H9 (cell line): ENCODE results near the gene DSCAM. TPM values are rescaled to one million over a fixed set of nuclear protein-coding genes. Genes with fewer than 3 reads are reported as not detected.

Experiments used
- DNase-seq: peaks from one replicate; pipeline ENCODE4 v3.0.0-alpha.2; 2017
- H2AFZ ChIP-seq: one replicate; pipeline ENCODE4 v1.6.1; 2013; ENCODE audit warnings: mild to moderate bottlenecking, low read length, control low read depth, moderate library complexity
- H2AK5ac ChIP-seq: 2 replicates; pipeline ENCODE4 v1.6.1; 2013; ENCODE audit warnings: low read length, control low read depth, mixed read lengths; ENCODE audit not compliant: insufficient read length
- H2BK120ac ChIP-seq: one replicate; pipeline ENCODE4 v1.6.1; 2013; ENCODE audit warnings: low read depth, mild to moderate bottlenecking, low read length, control low read depth, inconsistent platforms; ENCODE audit not compliant: poor library complexity, severe bottlenecking
- H2BK12ac ChIP-seq: 2 replicates; pipeline ENCODE4 v1.6.1; 2013; ENCODE audit warnings: low read length, control low read depth, mixed read lengths, low read depth; ENCODE audit not compliant: insufficient read length
- H2BK15ac ChIP-seq: 2 replicates; pipeline ENCODE4 v1.6.1; 2013; ENCODE audit warnings: low read depth, low read length, control low read depth
- H2BK20ac ChIP-seq: one replicate; pipeline ENCODE4 v1.6.1; 2013; ENCODE audit warnings: low read depth, mild to moderate bottlenecking, low read length, control low read depth, inconsistent platforms; ENCODE audit not compliant: poor library complexity, severe bottlenecking
- H2BK5ac ChIP-seq: 2 replicates; pipeline ENCODE4 v1.6.1; 2013; ENCODE audit warnings: low read length, control low read depth, mixed read lengths; ENCODE audit not compliant: insufficient read length
- H3K14ac ChIP-seq: 2 replicates; pipeline ENCODE4 v1.6.1; 2013; ENCODE audit warnings: low read length, control low read depth; ENCODE audit not compliant: insufficient read depth
- H3K18ac ChIP-seq: 2 replicates; pipeline ENCODE4 v1.6.1; 2013; ENCODE audit warnings: low read depth, mild to moderate bottlenecking, mixed read lengths, low read length, control low read depth; ENCODE audit not compliant: insufficient read length
- H3K23ac ChIP-seq: 2 replicates; pipeline ENCODE4 v1.6.1; 2013; ENCODE audit warnings: low read length, control low read depth, mixed read lengths, low read depth; ENCODE audit not compliant: insufficient read length
- H3K23me2 ChIP-seq: 2 replicates; pipeline ENCODE4 v1.6.1; 2013; ENCODE audit warnings: low read depth, mild to moderate bottlenecking, mixed read lengths, low read length, control low read depth; ENCODE audit not compliant: insufficient read length, poor library complexity, severe bottlenecking
- H3K27ac ChIP-seq: 2 replicates; pipeline ENCODE4 v1.5.1; 2013; ENCODE audit warnings: low read length, control low read depth, mixed read lengths, low read depth; ENCODE audit not compliant: insufficient read length
- H3K27me3 ChIP-seq: 2 replicates; pipeline ENCODE4 v1.6.1; 2013; ENCODE audit warnings: low read length, control low read depth, inconsistent platforms; ENCODE audit not compliant: insufficient read depth
- H3K4ac ChIP-seq: 2 replicates; pipeline ENCODE4 v1.6.1; 2013; ENCODE audit warnings: low read depth, mild to moderate bottlenecking, control low read depth, inconsistent platforms, low read length, moderate library complexity
- H3K4me1 ChIP-seq: 2 replicates; pipeline ENCODE4 v1.6.1; 2013; ENCODE audit warnings: low read length, control low read depth, inconsistent platforms; ENCODE audit not compliant: insufficient read depth
- H3K4me2 ChIP-seq: 2 replicates; pipeline ENCODE4 v1.6.1; 2013; ENCODE audit warnings: low read length, control low read depth, mixed read lengths; ENCODE audit not compliant: insufficient read length, insufficient read depth
- H3K56ac ChIP-seq: 2 replicates; pipeline ENCODE4 v1.6.1; 2013; ENCODE audit warnings: low read depth, mild to moderate bottlenecking, mixed read lengths, low read length, control low read depth; ENCODE audit not compliant: insufficient read length
- H3K79me1 ChIP-seq: 2 replicates; pipeline ENCODE4 v1.6.1; 2013; ENCODE audit warnings: low read depth, mild to moderate bottlenecking, moderate library complexity, low read length, control low read depth, inconsistent platforms; ENCODE audit not compliant: insufficient read depth, poor library complexity, severe bottlenecking
- H3K79me2 ChIP-seq: 2 replicates; pipeline ENCODE4 v1.6.1; 2013; ENCODE audit warnings: low read length, control low read depth, inconsistent platforms; ENCODE audit not compliant: insufficient read depth
- H3K9ac ChIP-seq: 2 replicates; pipeline ENCODE4 v1.6.1; 2013; ENCODE audit warnings: low read length, control low read depth, mixed read lengths; ENCODE audit not compliant: insufficient read length; ENCODE audit errors: extremely low read depth
- H3K9me3 ChIP-seq: one replicate; pipeline ENCODE4 v1.6.1; 2013; ENCODE audit warnings: low read depth, low read length, inconsistent platforms; ENCODE audit not compliant: control insufficient read depth
- H3T11ph ChIP-seq: one replicate; pipeline ENCODE4 v1.6.1; 2013; ENCODE audit warnings: mild to moderate bottlenecking, low read length, control low read depth, inconsistent platforms
- H4K20me1 ChIP-seq: one replicate; pipeline ENCODE4 v1.6.1; 2013; ENCODE audit not compliant: control insufficient read depth, insufficient read length, insufficient read depth
- H4K5ac ChIP-seq: 2 replicates; pipeline ENCODE4 v1.6.1; 2013; ENCODE audit warnings: low read depth, mild to moderate bottlenecking, mixed read lengths, low read length, control low read depth; ENCODE audit not compliant: insufficient read length
- H4K8ac ChIP-seq: replicated peaks from 2 replicates; pipeline ENCODE4 v1.6.1; 2013; ENCODE audit warnings: low read length, control low read depth, mixed read lengths, low read depth; ENCODE audit not compliant: insufficient read length
- H4K91ac ChIP-seq: 2 replicates; pipeline ENCODE4 v1.6.1; 2013; ENCODE audit warnings: low read depth, mild to moderate bottlenecking, moderate library complexity, mixed read lengths, low read length, control low read depth; ENCODE audit not compliant: insufficient read length
- H3K27ac Mint-ChIP-seq, 3 experiments: 2 replicates in 2 of 3; 3 replicates in 1 of 3; pipeline ENCODE4 v1.8.0; 2020 to 2021; ENCODE audit warnings: mixed read lengths in 3 of 3, mild to moderate bottlenecking in 1 of 3, moderate library complexity in 1 of 3
- H3K27me3 Mint-ChIP-seq: 2 replicates; pipeline ENCODE4 v1.8.0; 2021; ENCODE audit warnings: low read depth, mild to moderate bottlenecking, moderate library complexity, mixed read lengths
- H3K36me3 Mint-ChIP-seq, 3 experiments: 2 replicates in 2 of 3; 3 replicates in 1 of 3; pipeline ENCODE4 v1.8.0; 2020 to 2021; ENCODE audit warnings: low read depth in 3 of 3, mixed read lengths in 3 of 3; ENCODE audit not compliant: insufficient read depth in 1 of 3
- H3K4me1 Mint-ChIP-seq, 2 experiments: 2 replicates each; pipeline ENCODE4 v1.8.0; 2020; ENCODE audit warnings: mixed read lengths in 2 of 2
- H3K4me3 Mint-ChIP-seq, 2 experiments: 2 replicates in 1 of 2; 3 replicates in 1 of 2; pipeline ENCODE4 v1.8.0; 2020 to 2021; ENCODE audit warnings: mild to moderate bottlenecking in 2 of 2, mixed read lengths in 2 of 2, moderate library complexity in 1 of 2
- H3K9me3 Mint-ChIP-seq, 2 experiments: 2 replicates in 1 of 2; 3 replicates in 1 of 2; pipeline ENCODE4 v1.8.0; 2020; ENCODE audit warnings: mild to moderate bottlenecking in 2 of 2, mixed read lengths in 2 of 2, moderate library complexity in 1 of 2
- CTCF ChIP-seq: fragments of 200-600 bp; sonication (generic); conservative IDR thresholded peaks from 3 replicates; pipeline ENCODE4 v1.8.0; 2021; ENCODE audit warnings: antibody characterized with exemption, mild to moderate bottlenecking
- WGBS: extraction: QIAGEN DNeasy Blood & Tissue Kit; methylation state at CpG from one replicate; pipeline ENCODE4 v1.1.7; 2013; ENCODE audit warnings: missing lambda C conversion rate, low lambda C conversion rate, mixed read lengths; ENCODE audit not compliant: insufficient read length; ENCODE audit errors: extremely low coverage; 5-methylcytosine and 5-hydroxymethylcytosine counted together
- total RNA-seq: library from RNA; stranded (reverse); gene quantifications from 2 replicates; pipeline ENCODE4 v1.2.1, GENCODE V29; 2021

The DSCAM gene
- total RNA-seq, 1 experiment from 2014 or later = 0.17 TPM

- Histone ChIP-seq H3K79me1 (no peaks in the 10 kb centered on the region), H2AK5ac (no peak overlapping the region), H3K4me1 (no peaks in the 10 kb centered on the region), H3K27me3 (no peaks in the 10 kb centered on the region), H2BK12ac (no peak overlapping the region), H3K79me2 (no peaks in the 10 kb centered on the region), H3K4me2 (no peak overlapping the region), H2BK15ac (no peak overlapping the region), H3K9me3 (no peaks in the 10 kb centered on the region), H4K5ac (no peak overlapping the region), H3K27ac (no peak overlapping the region), H4K20me1 (no peaks in the 10 kb centered on the region), H2BK5ac (no peak overlapping the region), H2BK120ac (no peak overlapping the region), H4K91ac (no peak overlapping the region), H2AFZ (no peak overlapping the region), H3K4ac (no peak overlapping the region), H4K8ac (no peak overlapping the region), H3K23me2 (no peaks in the 10 kb centered on the region), H3T11ph (no peak overlapping the region), H2BK20ac (no peak overlapping the region), H3K9ac (no peak overlapping the region), H3K18ac (no peak overlapping the region), H3K56ac (no peak overlapping the region), H3K14ac (no peak overlapping the region), H3K23ac (no peak overlapping the region)
- Mint-ChIP-seq H3K36me3 (no peaks in the 10 kb centered on the region), H3K4me3 (no peak overlapping the region), H3K27me3 (peaks cover 3% of the 10 kb centered on the region; the same call in 1 of the 2 replicates), H3K27ac (no peak overlapping the region), H3K4me1 (no peaks in the 10 kb centered on the region), H3K9me3 (no peaks in the 10 kb centered on the region)
- DNase-seq = no peak
- no CpG with 5 or more reads among the region's 3 CpGs for WGBS
- no peak for TF ChIP-seq CTCF
Measured at GRCh38 chr21:40080385-40080784, 766.6 kb downstream of the DSCAM start.
